ENCODE measurements around the gene TBPL1. TPM values are rescaled to one million over a fixed set of nuclear protein-coding genes. Genes with fewer than 3 reads are reported as not detected.

Gene TBPL1
- total and polyA plus RNA-seq, 2 of the 8 experiments (the other 6 are each of a cell fraction or from before 2014, with no cell fraction given): 32.5 to 67.0 TPM

GRCh38 chr6:133917781-133918180, 35.2 kb upstream of the TBPL1 start:
- Histone ChIP-seq H3K14ac (ENCODE audit: insufficient read length) (no peak overlapping the region), H3K79me2 (ENCODE audit: control insufficient read depth in 1 of 2, insufficient read depth in 2 of 2, low read length in 2 of 2) (no peaks in the 10 kb centered on the region), H3K23ac (ENCODE audit: insufficient read length) (no peak overlapping the region), H3K4me2 (ENCODE audit: insufficient read depth in 1 of 2, low read depth in 2 of 2, low read length in 2 of 2) (no peak overlapping the region), H3K27ac (ENCODE audit: low read depth, low read length) (no peak overlapping the region), H3K36me3 (ENCODE audit: control insufficient read depth in 2 of 4, insufficient read depth in 4 of 4, low read length in 3 of 4) (no peaks in the 10 kb centered on the region), H4K20me1 (replicated peaks in 1 of 2; ENCODE audit: control insufficient read depth in 1 of 2, insufficient read depth in 2 of 2, low read length in 2 of 2) (no peaks in the 10 kb centered on the region), H4K8ac (ENCODE audit: extremely low read depth, insufficient read depth, low read length) (no peak overlapping the region; the same call in 1 of the 2 replicates), H2BK12ac (ENCODE audit: low read depth, low read length) (no peak overlapping the region), H2BK5ac (ENCODE audit: low read depth, low read length) (no peak overlapping the region), H3K79me1 (ENCODE audit: low read depth, low read length) (no peaks in the 10 kb centered on the region), H2BK15ac (ENCODE audit: low read length) (no peak overlapping the region), H2AK5ac (ENCODE audit: low read depth, low read length) (no peak overlapping the region), H2AFZ (ENCODE audit: low read length) (no peak overlapping the region), H2BK120ac (replicated peaks; ENCODE audit: low read depth, low read length) (no peak overlapping the region), H3K4ac (replicated peaks; ENCODE audit: insufficient read length, low read depth, low read length) (no peak overlapping the region), H3K4me3 (ENCODE audit: extremely low read depth in 1 of 4, insufficient read depth in 2 of 4, low read depth in 3 of 4, low read length in 4 of 4) (no peak overlapping the region), H3K27me3 (replicated peaks in 1 of 4; ENCODE audit: control insufficient read depth in 3 of 4, extremely low read depth in 1 of 4, insufficient read depth in 3 of 4, low read length in 3 of 4) (no peaks in the 10 kb centered on the region), H4K91ac (replicated peaks; ENCODE audit: insufficient read length, low read length) (no peak overlapping the region), H3K23me2 (ENCODE audit: low read depth, low read length) (no peaks in the 10 kb centered on the region), H4K5ac (ENCODE audit: insufficient read length, low read depth, low read length) (no peak overlapping the region), H3K56ac (replicated peaks; ENCODE audit: insufficient read length, low read depth, low read length) (no peak overlapping the region), H3K9ac (replicated peaks in 1 of 4; ENCODE audit: extremely low read depth in 1 of 4, low read depth in 3 of 4, low read length in 3 of 4) (no peak overlapping the region), H3K9me3 (ENCODE audit: insufficient read depth in 2 of 2, low read depth in 1 of 2, low read length in 1 of 2) (0 out of 4 replicates have a peak, but pooled peaks cover 0 to 4% of the 10 kb centered on the region in 2 experiments), H2BK20ac (ENCODE audit: low read length) (no peak overlapping the region), H3K4me1 (replicated peaks in 1 of 4; ENCODE audit: control insufficient read depth in 3 of 4, insufficient read depth in 4 of 4, low read length in 3 of 4) (peaks cover 0 to 7% (median 3%) of the 10 kb centered on the region in 4 experiments; a peak in 6 of 7 replicates), H3K18ac (ENCODE audit: extremely low read depth, low read length) (peak overlapping the region; percentile 53; the same call in 1 of the 2 replicates)
- CTCF ChIA-PET (ENCODE audit: partially characterized antibody): interaction anchor here (0.9 to 5.9 kb wide), 10 partner anchors 28 to 367 kb away, joined by 3 to 62 read pairs (median 9); no protein-coding TSS in a partner anchor
- WGBS, 2 experiments (ENCODE audit: extremely low coverage in 1 of 2, insufficient coverage in 1 of 2, insufficient read length in 1 of 2, insufficient replicate concordance in 2 of 2, low coverage in 1 of 2, low lambda C conversion rate in 2 of 2, missing lambda C conversion rate in 1 of 2): 84 to 100% methylated on average over 1 to 4 of the region's 4 CpGs
- no peak for DNase-seq (ENCODE audit: low read depth in 1 of 2, low spot score in 2 of 2)
- POLR2A ChIA-PET (ENCODE audit: partially characterized antibody): no interaction called here
- FAIRE-seq: no peak
- no peak for TF ChIP-seq RAD21 (IDR thresholded peaks at IDR 0.05 in 1 of 2, conservative IDR thresholded peaks at IDR 0.05 in 1 of 2; ENCODE audit: low read depth in 2 of 2, low read length in 2 of 2)
- TF ChIP-seq TAF7 (optimal IDR thresholded peaks at IDR 0.05; ENCODE audit: borderline replicate concordance, low read depth, low read length): no peak
- no peak for TF ChIP-seq TAF1 (IDR thresholded peaks at IDR 0.05; ENCODE audit: low read depth, low read length)
- no peak for TF ChIP-seq SUZ12 (IDR thresholded peaks at IDR 0.05; ENCODE audit: low read length)
- TF ChIP-seq HDAC2 (IDR thresholded peaks at IDR 0.05; ENCODE audit: borderline replicate concordance in 1 of 2, low read depth in 2 of 2, low read length in 2 of 2): no peak
- TF ChIP-seq EGR1 (IDR thresholded peaks at IDR 0.05; ENCODE audit: borderline replicate concordance, low read depth, low read length): no peak
- no peak for TF ChIP-seq TEAD4 (IDR thresholded peaks at IDR 0.05; ENCODE audit: low read depth, low read length)
